H1 (cell line): ENCODE results near the gene OSM. TPM values are rescaled to one million over a fixed set of nuclear protein-coding genes. Genes with fewer than 3 reads are reported as not detected.

Experiments used
- CTCF ChIA-PET: fragments of 300-600 bp; sonication (Branson Sonifier 250); formaldehyde crosslinking; loops from one replicate; lab custom pipeline; 2021; ENCODE audit not compliant: partially characterized antibody; lab: Charles Lee
- POLR2A ChIA-PET: fragments of 300-600 bp; sonication (Branson Sonifier 250); formaldehyde crosslinking; loops from one replicate; lab custom pipeline; 2021; ENCODE audit warnings: inconsistent platforms; ENCODE audit not compliant: partially characterized antibody; lab: Charles Lee
- DNase-seq, 2 experiments: peaks; one replicate each; pipeline versions ENCODE4 v3.0.0 to v3.0.0-alpha.2; 2010 to 2022; ENCODE audit warnings: low spot score in 2 of 2, low read depth in 1 of 2, mixed read lengths in 1 of 2
- FAIRE-seq: peaks from 2 replicates; lab custom pipeline; 2011; peaks lifted over from hg19 to GRCh38; lab: Jason Lieb, UNC
- H2AFZ ChIP-seq: 2 replicates; pipeline ENCODE4 v1.8.1; 2012; ENCODE audit warnings: low read length, inconsistent platforms
- H2AK5ac ChIP-seq: 2 replicates; pipeline ENCODE4 v1.6.1; 2013; ENCODE audit warnings: low read depth, low read length
- H2BK120ac ChIP-seq: replicated peaks from 2 replicates; pipeline ENCODE3; 2013; ENCODE audit warnings: low read depth, low read length, inconsistent platforms
- H2BK12ac ChIP-seq: 2 replicates; pipeline ENCODE4 v1.6.1; 2013; ENCODE audit warnings: low read depth, low read length
- H2BK15ac ChIP-seq: 2 replicates; pipeline ENCODE4 v1.6.1; 2013; ENCODE audit warnings: low read length
- H2BK20ac ChIP-seq: 2 replicates; pipeline ENCODE4 v1.6.1; 2013; ENCODE audit warnings: low read length
- H2BK5ac ChIP-seq: 2 replicates; pipeline ENCODE4 v1.6.1; 2013; ENCODE audit warnings: low read depth, low read length
- H3K14ac ChIP-seq: 2 replicates; pipeline ENCODE4 v1.6.1; 2013; ENCODE audit warnings: inconsistent platforms; ENCODE audit not compliant: insufficient read length
- H3K18ac ChIP-seq: 2 replicates; pipeline ENCODE4 v1.6.1; 2013; ENCODE audit warnings: low read length; ENCODE audit errors: extremely low read depth
- H3K23ac ChIP-seq: 2 replicates; pipeline ENCODE4 v1.6.1; 2013; ENCODE audit warnings: inconsistent platforms; ENCODE audit not compliant: insufficient read length
- H3K23me2 ChIP-seq: 2 replicates; pipeline ENCODE4 v1.6.1; 2013; ENCODE audit warnings: low read depth, low read length
- H3K27ac ChIP-seq: 2 replicates; pipeline ENCODE4 v1.6.1; 2011; ENCODE audit warnings: low read depth, low read length, inconsistent platforms
- H3K27me3 ChIP-seq, 4 experiments: replicated peaks in 1 of 4; 1 replicate in 1 of 4; 2 replicates in 3 of 4; pipeline versions ENCODE4 v1.6.1 to v1.8.1; 2011 to 2013; ENCODE audit warnings: low read length in 3 of 4, mild to moderate bottlenecking in 3 of 4, inconsistent platforms in 2 of 4, mixed read lengths in 2 of 4, moderate library complexity in 1 of 4; ENCODE audit not compliant: control insufficient read depth in 3 of 4, insufficient read depth in 3 of 4; ENCODE audit errors: extremely low read depth in 1 of 4
- H3K36me3 ChIP-seq, 4 experiments: 2 replicates each; pipeline versions ENCODE4 v1.6.1 to v1.8.1; 2011 to 2013; ENCODE audit warnings: mild to moderate bottlenecking in 4 of 4, low read length in 3 of 4, moderate library complexity in 2 of 4, control low read depth in 1 of 4, inconsistent platforms in 1 of 4; ENCODE audit not compliant: insufficient read depth in 4 of 4, control insufficient read depth in 2 of 4
- H3K4ac ChIP-seq: replicated peaks from 2 replicates; pipeline ENCODE3; 2013; ENCODE audit warnings: low read length, low read depth, mixed read lengths, inconsistent platforms; ENCODE audit not compliant: insufficient read length
- H3K4me1 ChIP-seq, 4 experiments: replicated peaks in 1 of 4; 1 replicate in 1 of 4; 2 replicates in 3 of 4; pipeline versions ENCODE4 v1.6.1 to v1.8.1; 2011 to 2013; ENCODE audit warnings: low read length in 3 of 4, inconsistent platforms in 2 of 4, mixed read lengths in 1 of 4; ENCODE audit not compliant: insufficient read depth in 4 of 4, control insufficient read depth in 3 of 4
- H3K4me2 ChIP-seq, 2 experiments: 2 replicates each; pipeline versions ENCODE4 v1.6.1 to v1.8.1; 2011 to 2013; ENCODE audit warnings: low read depth in 2 of 2, low read length in 2 of 2, control low read depth in 1 of 2, inconsistent platforms in 1 of 2, mild to moderate bottlenecking in 1 of 2; ENCODE audit not compliant: insufficient read depth in 1 of 2
- H3K4me3 ChIP-seq, 4 experiments: fragments of 200-600, 300-600 bp in 1 of 4; sonication (generic), shearing (Covaris generic), sonication (Bioruptor Twin) in 1 of 4; 2 replicates each; pipeline versions ENCODE4 v1.5.1 to v1.8.1; 2011 to 2016; ENCODE audit warnings: low read length in 4 of 4, low read depth in 3 of 4, control low read depth in 2 of 4, inconsistent platforms in 2 of 4, mild to moderate bottlenecking in 2 of 4, mixed read lengths in 1 of 4, moderate library complexity in 1 of 4; ENCODE audit not compliant: insufficient read depth in 2 of 4; ENCODE audit errors: extremely low read depth in 1 of 4
- H3K56ac ChIP-seq: replicated peaks from 2 replicates; pipeline ENCODE3; 2013; ENCODE audit warnings: low read depth, mild to moderate bottlenecking, mixed read lengths, low read length, inconsistent platforms; ENCODE audit not compliant: insufficient read length
- H3K79me1 ChIP-seq: 2 replicates; pipeline ENCODE4 v1.6.1; 2013; ENCODE audit warnings: low read depth, low read length, control low read depth
- H3K79me2 ChIP-seq, 2 experiments: 2 replicates each; pipeline versions ENCODE4 v1.6.1 to v1.8.1; 2012 to 2013; ENCODE audit warnings: low read length in 2 of 2, mild to moderate bottlenecking in 2 of 2, inconsistent platforms in 1 of 2; ENCODE audit not compliant: insufficient read depth in 2 of 2, control insufficient read depth in 1 of 2
- H3K9ac ChIP-seq, 4 experiments: replicated peaks in 1 of 4; 1 replicate in 1 of 4; 2 replicates in 3 of 4; pipeline versions ENCODE4 v1.6.1 to v1.8.1; 2011 to 2013; ENCODE audit warnings: low read depth in 3 of 4, low read length in 3 of 4, control low read depth in 2 of 4, mild to moderate bottlenecking in 2 of 4, moderate library complexity in 2 of 4, inconsistent platforms in 1 of 4; ENCODE audit errors: extremely low read depth in 1 of 4
- H3K9me3 ChIP-seq, 2 experiments: 2 replicates each; pipeline versions ENCODE4 v1.6.1 to v1.8.1; 2012 to 2013; ENCODE audit warnings: mild to moderate bottlenecking in 2 of 2, moderate library complexity in 2 of 2, control low read depth in 1 of 2, inconsistent platforms in 1 of 2, low read depth in 1 of 2, low read length in 1 of 2, mixed read lengths in 1 of 2; ENCODE audit not compliant: insufficient read depth in 2 of 2
- H4K20me1 ChIP-seq, 2 experiments: replicated peaks in 1 of 2; 2 replicates each; pipeline versions ENCODE3 to v1.8.1; 2011 to 2013; ENCODE audit warnings: inconsistent platforms in 2 of 2, low read length in 2 of 2, mild to moderate bottlenecking in 1 of 2; ENCODE audit not compliant: insufficient read depth in 2 of 2, control insufficient read depth in 1 of 2
- H4K5ac ChIP-seq: 2 replicates; pipeline ENCODE4 v1.6.1; 2013; ENCODE audit warnings: low read length, low read depth, mixed read lengths, inconsistent platforms; ENCODE audit not compliant: insufficient read length
- H4K8ac ChIP-seq: 2 replicates; pipeline ENCODE4 v1.8.0; 2013; ENCODE audit warnings: mild to moderate bottlenecking, moderate library complexity, low read length, inconsistent platforms; ENCODE audit not compliant: insufficient read depth; ENCODE audit errors: extremely low read depth
- H4K91ac ChIP-seq: replicated peaks from 2 replicates; pipeline ENCODE3; 2013; ENCODE audit warnings: low read length, mixed read lengths, inconsistent platforms; ENCODE audit not compliant: insufficient read length
- CHD2 ChIP-seq: IDR thresholded peaks from 2 replicates; pipeline ENCODE4 v1.6.1; 2012; ENCODE audit warnings: low read length, improper control_type of control experiment
- CREB1 ChIP-seq: IDR thresholded peaks from 2 replicates; pipeline ENCODE4 v1.6.1; 2012; ENCODE audit warnings: inconsistent platforms
- EGR1 ChIP-seq: IDR thresholded peaks from 2 replicates; pipeline ENCODE4 v1.6.1; 2011; ENCODE audit warnings: low read depth, low read length, borderline replicate concordance
- EZH2 ChIP-seq: fragments of 200-600 bp; sonication (generic); IDR thresholded peaks from 2 replicates; pipeline ENCODE4 v1.7.1; 2012; ENCODE audit warnings: low read depth, mild to moderate bottlenecking, moderate library complexity, low read length, inconsistent platforms; ENCODE audit not compliant: severe bottlenecking
- KDM4A ChIP-seq: IDR thresholded peaks from one replicate; pipeline ENCODE4 v1.7.1; 2012; ENCODE audit warnings: low read depth, mild to moderate bottlenecking, moderate library complexity, low read length, inconsistent platforms; ENCODE audit not compliant: severe bottlenecking
- POU5F1 ChIP-seq: IDR thresholded peaks from 2 replicates; pipeline ENCODE4 v1.6.1; 2011; ENCODE audit warnings: low read depth, mild to moderate bottlenecking, low read length, moderate library complexity
- SP1 ChIP-seq: IDR thresholded peaks from 2 replicates; pipeline ENCODE4 v1.6.1; 2011; ENCODE audit warnings: low read depth, low read length
- SP2 ChIP-seq: IDR thresholded peaks from 2 replicates; pipeline ENCODE4 v1.6.1; 2012; ENCODE audit warnings: mild to moderate bottlenecking, low read length, inconsistent platforms
- SP4 ChIP-seq: IDR thresholded peaks from 2 replicates; pipeline ENCODE4 v1.6.1; 2012; ENCODE audit warnings: low read length, inconsistent platforms
- TAF1 ChIP-seq: IDR thresholded peaks from 2 replicates; pipeline ENCODE4 v1.6.1; 2011; ENCODE audit warnings: mild to moderate bottlenecking, low read depth, low read length
- TAF7 ChIP-seq: optimal IDR thresholded peaks from 2 replicates; pipeline ENCODE3; 2011; ENCODE audit warnings: low read depth, mild to moderate bottlenecking, inconsistent platforms, low read length, moderate library complexity, borderline replicate concordance
- TBP ChIP-seq: IDR thresholded peaks from 2 replicates; pipeline ENCODE4 v1.6.1; 2011; ENCODE audit warnings: low read depth, low read length, improper control_type of control experiment
- WGBS, 2 experiments: shearing (Covaris generic) in 1 of 2; methylation state at CpG; one replicate each; pipeline versions ENCODE4 v1.1.6 to v1.1.7; 2013 to 2015; ENCODE audit warnings: low lambda C conversion rate in 2 of 2, mixed read lengths in 2 of 2, inconsistent platforms in 1 of 2, low coverage in 1 of 2, missing lambda C conversion rate in 1 of 2; ENCODE audit not compliant: insufficient replicate concordance in 2 of 2, insufficient coverage in 1 of 2, insufficient read length in 1 of 2; ENCODE audit errors: extremely low coverage in 1 of 2, missing lambda C conversion rate in 1 of 2; 5-methylcytosine and 5-hydroxymethylcytosine counted together
- polyA plus RNA-seq, 7 experiments: library from polyadenylated mRNA; depleted of rRNA in 3 of 7; stranded (reverse) in 5 of 7; unstranded in 2 of 7; fragments of >200 nt in 5 of 7; fragments of 200-250 nt in 2 of 7; gene quantifications; 1 replicate in 5 of 7; 2 replicates in 1 of 7; 4 replicates in 1 of 7; pipeline versions ENCODE4 v1.2.1 to v1.2.3, GENCODE V29; 2011 to 2013; ENCODE audit warnings: missing spikeins in 2 of 7, mixed read lengths in 2 of 7
- total RNA-seq: library from RNA; stranded (reverse); fragmentation: NEBNext Ultra II Directional; extraction: Animal tissue kit (Norgen Biotek cat#: 25700); gene quantifications from 2 replicates; pipeline ENCODE4 v1.2.1, GENCODE V29; 2021

OSM gene
- total and polyA plus RNA-seq, 2 of the 8 experiments (the other 6 are each of a cell fraction or from before 2014, with no cell fraction given) = not detected

- Histone ChIP-seq H3K4me3 (peak within 1 kb of the TSS; percentile 58 to 74 (median 70)), H3K9ac (peak within 1 kb of the TSS in 2 of 4 experiments; percentile 56 to 59; a peak in 4 of 7 replicates), H2AFZ (peak within 1 kb of the TSS; percentile 86; the same call in 1 of the 2 replicates), H3K4ac (no peak within 1 kb of the TSS), H2BK15ac (peak within 1 kb of the TSS; percentile 88; the same call in 1 of the 2 replicates), H4K5ac (no peak within 1 kb of the TSS), H3K79me1 (no peaks in the 10 kb centered on the region), H2AK5ac (no peak within 1 kb of the TSS; the same call in 1 of the 2 replicates), H3K23ac (no peak within 1 kb of the TSS), H3K18ac (peak within 1 kb of the TSS; percentile 32), H4K8ac (peak within 1 kb of the TSS; percentile 53), H4K91ac (no peak within 1 kb of the TSS), H2BK12ac (no peak within 1 kb of the TSS), H3K9me3 (no peaks in the 10 kb centered on the region), H3K23me2 (peaks cover 12% of the 10 kb centered on the region; the same call in 1 of the 2 replicates), H3K79me2 (no peaks in the 10 kb centered on the region), H3K56ac (no peak within 1 kb of the TSS), H3K36me3 (no peaks in the 10 kb centered on the region), H3K27me3 (no peaks in the 10 kb centered on the region), H3K14ac (no peak within 1 kb of the TSS), H2BK5ac (no peak within 1 kb of the TSS; the same call in 1 of the 2 replicates), H2BK20ac (no peak within 1 kb of the TSS), H4K20me1 (peaks cover 0 to 4% of the 10 kb centered on the region in 2 experiments), H3K27ac (no peak within 1 kb of the TSS), H2BK120ac (no peak within 1 kb of the TSS), H3K4me1 (peaks cover 0 to 19% (median 14%) of the 10 kb centered on the region in 4 experiments; a peak in 6 of 7 replicates), H3K4me2 (peak within 1 kb of the TSS; percentile 82 to 95)
- DNase-seq = peak; percentile 91 to 98
- FAIRE-seq = peak; percentile 87
- 2% methylated on average over 23 of the region's 85 CpGs; no CpG with 5 or more reads in 1 of the 2 experiments for WGBS, 2 experiments
- POLR2A ChIA-PET = interaction anchor here (1.1 to 3.8 kb wide), 9 partner anchors 10 to 181 kb away, joined by 3 to 17 read pairs (median 4); partner anchors contain the start of genes CCDC157, MTFP1, SF3A1 and TBC1D10A
- CTCF ChIA-PET = interaction anchor here (1.2 to 9.1 kb wide), 15 partner anchors 8 to 201 kb away, joined by 3 to 203 read pairs (median 12); partner anchors contain the start of genes RNF215 and TBC1D10A
- TF ChIP-seq SP2 (no peak), EGR1 (peak; percentile 38; the same call in 1 of the 2 replicates), POU5F1 (no peak), CHD2 (no peak), CREB1 (peak; percentile 50; the same call in 1 of the 2 replicates), EZH2 (peak; percentile 29), SP1 (peak; percentile 55; the same call in 1 of the 2 replicates), KDM4A (peak; percentile 70), TBP (peak; percentile 40; the same call in 1 of the 2 replicates), TAF1 (no peak), SP4 (0 out of 2 replicates have a peak, but pooled peaks have one; percentile 37), TAF7 (peak; percentile 21)
These were observed 22.7 kb upstream of the OSM start, which contains the start of gene CASTOR1 for GRCh38 chr22:30289141-30289979. CASTOR1 (minus strand) TSS chr22:30289505; CDS start chr22:30289497, 8 bp downstream.
